Muscle layer of colon (tissue), 2 donors: ENCODE results near the gene TEX22.

ENCODE experiments used
- H3K27ac ChIP-seq: one replicate; pipeline ENCODE4 v1.7.0; 2013; ENCODE audit warnings: low read depth, mild to moderate bottlenecking, low read length, moderate library complexity
- H3K27me3 ChIP-seq, 2 donors: one replicate each; pipeline ENCODE4 v1.7.0; 2013; ENCODE audit warnings: low read length in 2 of 2, mild to moderate bottlenecking in 2 of 2; ENCODE audit not compliant: insufficient read depth in 2 of 2, control insufficient read depth in 1 of 2
- H3K36me3 ChIP-seq: one replicate; pipeline ENCODE4 v1.7.0; 2013; ENCODE audit warnings: mild to moderate bottlenecking, low read length; ENCODE audit not compliant: insufficient read depth
- H3K4me1 ChIP-seq: one replicate; pipeline ENCODE4 v1.7.0; 2013; ENCODE audit warnings: mild to moderate bottlenecking, low read length; ENCODE audit not compliant: insufficient read depth
- H3K4me3 ChIP-seq, 2 donors: one replicate each; pipeline ENCODE4 v1.7.0; 2013; ENCODE audit warnings: low read length in 2 of 2, low read depth in 1 of 2, mild to moderate bottlenecking in 1 of 2, moderate library complexity in 1 of 2
- H3K9ac ChIP-seq: one replicate; pipeline ENCODE4 v1.7.0; 2013; ENCODE audit warnings: low read length
- H3K9me3 ChIP-seq: one replicate; pipeline ENCODE4 v1.7.0; 2013; ENCODE audit warnings: mild to moderate bottlenecking, low read length
- donor health status: abdominal sarcoma.
- donor health status: Adenocarcinoma of cecum.

Gene TEX22

DNA sequence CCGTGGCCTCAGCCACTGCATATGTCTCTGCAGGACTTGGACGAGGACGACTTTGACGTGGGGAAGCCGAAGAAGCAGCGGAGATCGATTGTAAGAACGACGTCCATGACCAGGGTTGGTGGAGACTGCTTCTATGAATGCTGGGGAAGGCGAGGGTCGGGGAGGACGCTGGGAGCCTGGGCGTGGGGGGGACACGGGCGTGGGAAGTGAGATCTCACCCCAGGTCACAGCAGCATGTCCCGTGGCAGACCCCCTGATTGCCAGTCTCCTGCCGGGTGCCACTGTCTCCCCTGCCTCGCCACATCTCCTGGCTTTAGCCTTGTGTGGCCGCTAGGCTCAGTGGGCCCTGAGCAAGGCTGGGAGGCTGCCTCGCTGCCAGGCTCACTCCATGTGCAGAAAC lies 29.9 kb upstream of the TEX22 start:
- peaks cover 14% of the 10 kb centered on the region for H3K36me3 ChIP-seq
- H3K27ac ChIP-seq, result no peak overlapping the region
- no peaks in the 10 kb centered on the region for H3K9me3 ChIP-seq
- no peak overlapping the region for H3K4me3 ChIP-seq
- H3K4me1 ChIP-seq, result no peaks in the 10 kb centered on the region
- H3K27me3 ChIP-seq, result no peaks in the 10 kb centered on the region
- H3K9ac ChIP-seq, result no peak overlapping the region

DNA sequence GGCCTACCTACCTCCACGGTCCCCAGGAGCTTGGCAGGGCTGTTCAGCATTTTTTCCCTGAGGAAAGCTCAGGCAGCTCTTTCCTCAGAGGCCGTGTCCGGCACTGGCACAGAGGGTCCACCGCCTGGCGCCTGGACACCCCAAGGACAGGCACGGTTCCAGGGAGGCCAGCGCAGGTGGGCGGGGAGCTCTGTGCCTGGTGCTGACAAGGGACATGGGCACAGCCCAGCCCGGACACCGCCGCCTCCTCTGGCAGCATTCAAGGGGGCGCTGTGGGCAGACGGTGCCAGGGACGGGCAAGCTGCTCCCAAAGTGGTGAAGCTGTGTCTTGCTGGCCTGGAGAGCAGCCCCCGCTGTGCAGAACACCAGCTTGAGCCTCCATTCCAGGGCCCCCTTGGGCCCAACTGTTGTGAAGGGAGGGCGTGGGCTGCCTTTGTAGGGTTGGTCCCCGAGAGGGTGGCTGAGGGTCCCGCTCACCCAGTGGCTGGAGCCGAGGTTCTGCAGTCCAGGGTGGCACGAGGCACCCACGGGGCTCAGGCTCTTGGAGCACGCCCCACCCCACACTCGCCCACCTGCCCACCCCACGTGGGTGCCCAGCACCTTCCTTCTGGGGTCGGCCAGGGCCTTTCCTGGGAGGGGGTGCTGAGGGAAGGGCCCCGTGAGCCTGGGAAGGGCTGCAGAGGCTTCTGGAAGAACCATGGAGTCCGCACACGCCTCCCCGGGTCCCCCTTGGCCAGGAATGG lies 29.3 kb upstream of the TEX22 start:
- H3K9ac ChIP-seq, result no peak overlapping the region
- H3K4me3 ChIP-seq, result no peak overlapping the region
- no peak overlapping the region for H3K27ac ChIP-seq
- no peaks in the 10 kb centered on the region for H3K4me1 ChIP-seq
- peaks cover 14% of the 10 kb centered on the region for H3K36me3 ChIP-seq
- H3K27me3 ChIP-seq, result no peaks in the 10 kb centered on the region
- no peaks in the 10 kb centered on the region for H3K9me3 ChIP-seq

DNA sequence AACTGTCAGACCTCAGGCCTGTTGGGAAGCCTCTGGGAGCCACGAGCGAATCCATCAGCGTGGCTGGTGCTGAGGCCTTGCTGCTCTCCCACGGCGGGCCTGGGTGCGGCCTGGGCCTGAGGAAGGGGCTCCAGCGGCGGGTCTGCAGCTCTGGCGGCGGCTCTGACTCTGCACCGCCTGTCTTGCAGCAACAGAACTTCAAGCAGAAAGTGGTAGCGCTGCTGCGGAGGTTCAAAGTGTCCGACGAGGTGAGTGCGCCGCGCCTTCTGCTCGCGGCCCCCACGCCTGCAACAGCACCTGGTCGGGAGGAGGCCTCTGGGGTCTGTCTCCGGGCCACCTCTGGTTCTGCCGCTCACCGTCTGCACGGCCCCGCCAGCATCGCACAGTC lies 28.7 kb upstream of the TEX22 start:
- Histone ChIP-seq H3K4me1 (no peaks in the 10 kb centered on the region), H3K27ac (no peak overlapping the region), H3K9ac (no peak overlapping the region), H3K36me3 (peaks cover 14% of the 10 kb centered on the region), H3K9me3 (no peaks in the 10 kb centered on the region), H3K27me3 (no peaks in the 10 kb centered on the region), H3K4me3 (no peak overlapping the region)

DNA sequence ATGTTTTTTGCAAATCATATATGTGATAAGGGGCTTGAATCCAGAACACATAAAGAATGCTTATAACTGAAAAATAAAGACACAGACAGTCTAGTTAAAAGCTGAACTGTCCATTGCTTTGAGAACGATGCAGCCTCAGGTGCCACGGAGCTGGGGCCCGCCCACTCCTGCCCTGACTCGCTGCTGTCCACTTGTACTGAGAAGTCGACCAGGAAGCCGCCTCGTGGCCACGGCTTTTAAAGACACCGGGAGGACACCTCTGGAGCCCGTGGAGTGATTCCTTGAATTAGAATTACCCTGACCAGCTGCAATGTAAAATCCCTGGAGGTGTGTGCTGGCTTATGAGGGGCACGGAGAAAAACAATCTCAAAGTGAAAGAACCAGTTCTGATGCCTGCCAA lies 23.9 kb upstream of the TEX22 start:
- H3K27ac ChIP-seq, result no peak overlapping the region
- no peaks in the 10 kb centered on the region for H3K27me3 ChIP-seq
- no peak overlapping the region for H3K9ac ChIP-seq
- no peak overlapping the region for H3K4me3 ChIP-seq
- no peaks in the 10 kb centered on the region for H3K4me1 ChIP-seq
- H3K9me3 ChIP-seq, result no peaks in the 10 kb centered on the region
- H3K36me3 ChIP-seq, result peaks cover 5% of the 10 kb centered on the region

DNA sequence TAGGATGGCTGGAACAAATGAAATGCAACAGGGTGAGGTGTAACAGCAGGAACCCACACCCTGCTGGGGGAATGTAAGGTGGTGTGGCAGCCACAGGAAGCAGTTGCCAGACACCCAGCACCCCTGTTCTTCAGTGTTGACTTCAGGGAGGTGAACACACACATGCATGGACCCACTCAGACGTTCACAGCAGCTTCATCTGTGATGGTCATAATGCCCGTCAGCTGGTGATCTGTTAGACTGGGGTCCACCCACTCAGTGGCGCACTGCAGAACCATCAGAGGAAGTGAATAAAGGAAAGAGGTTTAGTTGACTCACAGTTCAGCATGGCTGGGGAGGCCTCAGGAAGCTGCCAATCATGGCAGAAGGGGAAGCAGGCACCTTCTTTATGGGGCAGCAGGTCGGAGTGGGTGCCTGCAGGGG lies 22.7 kb upstream of the TEX22 start:
- Histone ChIP-seq H3K9ac (no peak overlapping the region), H3K9me3 (no peaks in the 10 kb centered on the region), H3K36me3 (no peaks in the 10 kb centered on the region), H3K27me3 (no peaks in the 10 kb centered on the region), H3K27ac (no peak overlapping the region), H3K4me3 (no peak overlapping the region), H3K4me1 (no peaks in the 10 kb centered on the region)

DNA sequence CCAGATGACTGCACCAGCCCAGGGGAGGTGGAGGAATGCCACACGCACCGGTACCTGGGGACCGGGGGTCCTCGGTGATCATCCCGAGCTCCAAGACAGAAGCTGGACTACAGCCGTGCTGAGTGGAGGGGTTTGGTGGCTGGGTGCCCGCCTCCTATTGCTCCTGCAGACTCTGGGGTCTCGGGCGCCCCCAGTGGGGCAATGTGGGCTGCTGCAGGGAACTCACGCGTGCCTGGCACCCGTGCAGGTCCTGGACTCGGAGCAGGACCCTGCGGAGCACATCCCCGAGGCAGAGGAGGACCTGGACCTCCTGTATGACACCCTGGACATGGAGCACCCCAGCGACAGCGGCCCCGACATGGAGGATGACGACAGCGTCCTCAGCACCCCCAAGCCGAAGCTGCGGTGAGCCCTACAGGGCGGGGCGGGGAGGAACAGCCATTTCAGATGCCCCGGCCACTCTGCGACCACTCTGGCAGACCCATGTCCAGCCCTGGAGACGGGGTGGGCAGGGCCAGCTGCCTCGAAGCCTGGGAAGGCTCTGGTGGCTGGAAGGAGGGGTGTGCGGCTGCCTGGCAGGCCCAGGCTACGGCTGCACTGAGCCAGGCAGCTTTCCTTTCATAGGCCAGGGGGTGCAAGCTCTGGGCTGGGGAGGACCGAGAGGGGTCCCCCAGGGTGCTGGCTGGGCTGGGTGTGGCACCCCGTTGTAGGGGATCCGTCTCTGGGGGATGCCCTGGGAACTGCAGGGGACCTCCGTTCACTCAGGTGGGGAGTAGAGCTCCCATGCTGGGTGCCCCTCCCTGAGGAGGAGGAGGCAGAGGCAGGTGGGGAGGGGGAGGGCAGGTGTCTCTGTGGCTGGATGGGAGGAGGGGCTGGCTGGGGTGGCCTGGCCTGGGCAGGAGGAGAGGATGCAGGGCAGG lies 21.6 kb upstream of the TEX22 start:
- Histone ChIP-seq H3K27ac (no peak overlapping the region), H3K4me3 (no peak overlapping the region), H3K4me1 (no peaks in the 10 kb centered on the region), H3K9me3 (no peaks in the 10 kb centered on the region), H3K9ac (no peak overlapping the region), H3K27me3 (no peaks in the 10 kb centered on the region), H3K36me3 (no peaks in the 10 kb centered on the region)

DNA sequence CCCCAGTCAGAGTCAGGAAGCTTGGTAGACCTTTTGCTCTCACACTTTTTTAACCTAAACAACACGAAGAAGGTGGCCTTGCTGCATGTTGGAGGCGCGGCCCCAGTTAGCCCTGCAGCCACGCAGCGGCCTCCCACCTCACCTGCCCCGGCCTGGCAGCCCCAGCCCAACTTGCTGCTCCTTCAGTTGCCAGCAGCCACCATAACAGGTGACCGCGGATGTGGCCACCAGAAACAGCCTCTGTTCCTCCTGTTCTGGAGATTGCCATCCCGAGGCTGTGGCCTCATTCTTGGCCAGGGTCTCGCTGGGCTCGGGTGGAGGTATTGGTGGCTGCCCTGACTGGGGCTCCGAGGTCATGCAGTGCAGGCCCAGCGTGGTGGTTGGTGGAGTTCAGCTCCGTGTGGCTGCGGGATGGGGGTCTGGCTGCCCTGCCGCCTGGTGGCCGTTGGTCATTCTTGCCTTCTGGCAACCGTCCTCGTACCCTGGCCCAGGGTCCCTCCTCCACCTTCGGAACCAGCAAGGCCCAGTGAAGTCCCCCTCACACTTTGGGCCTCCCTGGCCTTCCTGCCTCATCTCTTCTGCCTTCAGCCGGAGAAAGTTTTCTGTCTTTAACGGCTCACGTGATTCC lies 20.7 kb upstream of the TEX22 start:
- Histone ChIP-seq H3K36me3 (no peaks in the 10 kb centered on the region), H3K27ac (no peak overlapping the region), H3K9me3 (no peaks in the 10 kb centered on the region), H3K4me3 (no peak overlapping the region), H3K9ac (no peak overlapping the region), H3K4me1 (no peaks in the 10 kb centered on the region), H3K27me3 (no peaks in the 10 kb centered on the region)

DNA sequence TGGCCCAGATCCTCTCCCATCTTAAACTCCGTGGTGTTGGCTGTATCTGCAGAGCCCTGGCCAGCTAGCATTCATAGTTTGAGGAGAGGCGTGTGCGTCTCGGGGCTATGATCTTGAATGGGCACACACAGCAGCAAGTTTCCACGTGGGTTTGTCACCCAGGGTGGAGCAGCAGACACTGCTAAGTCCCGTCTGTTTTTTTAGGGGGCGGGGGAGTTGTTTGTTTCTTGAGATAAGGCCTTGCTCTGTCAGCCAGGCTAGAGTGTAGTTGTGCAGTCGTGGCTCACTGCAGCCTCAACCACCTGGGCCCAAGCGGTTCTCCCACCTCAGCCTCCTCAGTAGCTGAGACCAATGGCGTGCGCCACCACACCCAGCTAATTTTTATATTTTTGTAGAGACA lies 20.1 kb upstream of the TEX22 start:
- Histone ChIP-seq H3K27me3 (no peaks in the 10 kb centered on the region), H3K27ac (no peak overlapping the region), H3K9ac (no peak overlapping the region), H3K9me3 (no peaks in the 10 kb centered on the region), H3K36me3 (no peaks in the 10 kb centered on the region), H3K4me1 (no peaks in the 10 kb centered on the region), H3K4me3 (no peak overlapping the region)

DNA sequence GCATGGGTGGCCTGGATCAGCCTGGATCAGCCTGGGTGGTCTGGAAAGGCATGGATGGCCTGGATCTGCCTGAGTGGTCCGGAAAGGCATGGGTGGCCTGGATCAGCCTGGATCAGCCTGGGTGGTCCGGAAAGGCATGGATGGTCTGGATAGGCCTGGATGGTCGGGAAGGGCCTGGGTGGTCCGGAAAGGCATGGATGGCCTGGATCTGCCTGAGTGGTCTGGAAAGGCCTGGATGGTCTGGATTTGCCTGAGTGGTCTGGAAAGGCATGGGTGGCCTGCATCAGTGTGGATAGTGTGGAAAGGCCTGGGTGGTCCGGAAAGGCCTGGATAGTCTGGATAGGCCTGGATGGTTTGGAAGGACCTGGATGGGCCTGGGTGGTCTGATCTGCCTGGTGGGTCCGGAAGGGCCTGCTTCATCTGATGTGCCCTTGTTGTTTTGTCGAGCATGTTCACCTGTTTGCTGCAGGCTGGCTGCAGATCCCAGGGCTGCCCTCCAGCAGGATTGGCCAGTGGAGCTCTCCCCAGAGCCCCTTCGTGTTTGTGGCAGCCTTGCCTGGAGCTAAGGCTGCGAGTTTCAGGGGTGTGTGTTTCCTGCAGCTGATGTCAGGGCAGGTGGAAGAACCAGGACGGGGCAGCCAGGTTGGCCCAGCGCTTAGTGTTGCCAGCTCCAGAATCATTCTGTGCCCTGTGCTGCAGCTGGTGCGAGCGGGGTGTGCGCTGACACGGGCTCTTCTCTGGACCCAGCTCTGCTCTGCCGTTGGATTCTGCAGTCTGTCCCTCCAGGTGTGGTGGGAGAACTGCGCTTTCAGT lies 19.3 kb upstream of the TEX22 start:
- Histone ChIP-seq H3K9ac (no peak overlapping the region), H3K27me3 (no peaks in the 10 kb centered on the region), H3K9me3 (no peaks in the 10 kb centered on the region), H3K4me3 (no peak overlapping the region), H3K36me3 (no peaks in the 10 kb centered on the region), H3K27ac (no peak overlapping the region), H3K4me1 (no peaks in the 10 kb centered on the region)

DNA sequence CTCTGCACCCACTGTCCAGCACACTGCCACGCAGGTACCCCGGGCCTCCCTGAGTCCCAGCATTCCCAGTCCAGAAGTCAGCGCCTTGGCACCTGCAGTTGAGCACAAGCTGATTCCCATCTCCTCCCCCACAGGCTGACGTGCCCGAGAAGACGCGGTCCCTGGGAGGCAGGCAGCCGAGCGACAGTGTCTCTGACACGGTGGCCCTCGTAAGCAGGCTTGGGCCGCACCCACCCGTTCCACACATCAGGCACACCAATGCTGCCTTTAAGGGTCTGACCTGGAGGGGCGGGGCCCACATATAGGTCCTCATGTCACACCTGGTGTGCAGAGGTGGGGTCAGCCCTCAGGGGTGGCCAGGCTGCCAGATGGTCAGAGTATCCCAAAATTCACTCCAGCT lies 18.4 kb upstream of the TEX22 start:
- H3K36me3 ChIP-seq, result no peaks in the 10 kb centered on the region
- H3K4me1 ChIP-seq, result no peaks in the 10 kb centered on the region
- no peak overlapping the region for H3K9ac ChIP-seq
- H3K27ac ChIP-seq, result no peak overlapping the region
- H3K9me3 ChIP-seq, result no peaks in the 10 kb centered on the region
- H3K4me3 ChIP-seq, result no peak overlapping the region
- no peaks in the 10 kb centered on the region for H3K27me3 ChIP-seq

DNA sequence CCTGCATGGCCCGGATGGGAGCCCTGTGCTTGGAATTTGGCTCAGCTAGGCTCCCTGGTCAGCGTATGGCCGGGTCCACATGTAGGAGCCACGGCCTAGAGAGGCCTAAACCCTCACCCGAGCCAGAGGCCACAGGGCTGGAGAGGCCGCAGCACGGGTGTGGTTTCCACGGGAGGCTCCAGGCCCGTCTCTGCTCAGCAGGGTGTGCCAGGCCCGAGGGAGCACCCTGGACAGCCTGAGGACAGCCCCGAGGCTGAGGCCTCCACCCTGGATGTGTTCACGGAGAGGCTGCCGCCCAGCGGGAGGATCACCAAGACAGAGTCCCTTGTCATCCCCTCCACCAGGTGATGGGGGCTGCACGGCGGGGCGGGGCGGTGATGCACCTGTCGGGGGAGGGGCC lies 17.6 kb upstream of the TEX22 start:
- Histone ChIP-seq H3K9ac (no peak overlapping the region), H3K36me3 (no peaks in the 10 kb centered on the region), H3K9me3 (no peaks in the 10 kb centered on the region), H3K4me1 (no peaks in the 10 kb centered on the region), H3K27me3 (no peaks in the 10 kb centered on the region), H3K4me3 (no peak overlapping the region), H3K27ac (no peak overlapping the region)
